Common myeloid progenitor, CD34-positive (primary cell): ENCODE data around the gene RAB27B.

ENCODE experiments used
- CTCF ChIA-PET: fragments of 350-600 bp; sonication (Branson Sonifier 250); formaldehyde crosslinking; loops from one replicate; lab custom pipeline; 2021; ENCODE audit warnings: antibody characterized with exemption; lab: Charles Lee
- POLR2A ChIA-PET: fragments of 350-600 bp; sonication (Branson Sonifier 250); formaldehyde crosslinking; loops from one replicate; lab custom pipeline; 2021; ENCODE audit warnings: antibody characterized with exemption; lab: Charles Lee
- DNase-seq, 3 donors: peaks; one replicate each; pipeline versions ENCODE4 v3.0.0 to v3.0.0-alpha.2; 2013
- H3K27ac ChIP-seq, 2 experiments: 1 replicate in 1 of 2; 2 replicates in 1 of 2; pipeline ENCODE4 v1.7.0; 2013; ENCODE audit warnings: inconsistent platforms in 2 of 2, low read length in 2 of 2, mild to moderate bottlenecking in 2 of 2, low read depth in 1 of 2, moderate library complexity in 1 of 2; ENCODE audit not compliant: severe bottlenecking in 2 of 2, insufficient read depth in 1 of 2, poor library complexity in 1 of 2
- H3K27me3 ChIP-seq, 5 experiments: replicated peaks in 2 of 5; 1 replicate in 3 of 5; 2 replicates in 2 of 5; pipeline versions ENCODE4 v1.6.1 to v1.7.0; 2013; ENCODE audit warnings: low read length in 4 of 5, mild to moderate bottlenecking in 2 of 5, moderate library complexity in 2 of 5, inconsistent platforms in 1 of 5; ENCODE audit not compliant: insufficient read depth in 5 of 5, control insufficient read depth in 4 of 5
- H3K36me3 ChIP-seq, 4 experiments: 1 replicate in 2 of 4; 2 replicates in 2 of 4; pipeline versions ENCODE4 v1.6.1 to v1.7.0; 2013; ENCODE audit warnings: low read length in 3 of 4, control low read depth in 1 of 4, mild to moderate bottlenecking in 1 of 4; ENCODE audit not compliant: control insufficient read depth in 4 of 4, insufficient read depth in 4 of 4
- H3K4me1 ChIP-seq, 4 experiments: 1 replicate in 3 of 4; 2 replicates in 1 of 4; pipeline versions ENCODE4 v1.6.1 to v1.7.1; 2013; ENCODE audit warnings: low read length in 3 of 4, mild to moderate bottlenecking in 3 of 4, control low read depth in 1 of 4, inconsistent platforms in 1 of 4, moderate library complexity in 1 of 4; ENCODE audit not compliant: control insufficient read depth in 4 of 4, insufficient read depth in 4 of 4; ENCODE audit errors: control extremely low read depth in 1 of 4
- H3K4me3 ChIP-seq, 7 experiments: 1 replicate in 4 of 7; 2 replicates in 3 of 7; pipeline versions ENCODE4 v1.5.1 to v1.7.0; 2013; ENCODE audit warnings: mild to moderate bottlenecking in 7 of 7, low read length in 6 of 7, moderate library complexity in 6 of 7, inconsistent platforms in 2 of 7, low read depth in 2 of 7, control low read depth in 1 of 7; ENCODE audit not compliant: insufficient read depth in 4 of 7, control insufficient read depth in 1 of 7; ENCODE audit errors: extremely low read depth in 1 of 7
- H3K9me3 ChIP-seq, 5 experiments: 1 replicate in 4 of 5; 2 replicates in 1 of 5; pipeline versions ENCODE4 v1.6.1 to v1.7.1; 2013; ENCODE audit warnings: low read length in 4 of 5, mild to moderate bottlenecking in 2 of 5, inconsistent platforms in 1 of 5, low read depth in 1 of 5, moderate library complexity in 1 of 5; ENCODE audit not compliant: control insufficient read depth in 4 of 5, insufficient read depth in 2 of 5; ENCODE audit errors: control extremely low read depth in 1 of 5
- WGBS: methylation state at CpG from one replicate; pipeline ENCODE4 v1.1.5; 2013; ENCODE audit not compliant: insufficient coverage; 5-methylcytosine and 5-hydroxymethylcytosine counted together

The RAB27B gene

GRCh38 chr18:54828986-54829385 is 709 bp downstream of the RAB27B start:
- ChIA-PET POLR2A (no interaction called here), CTCF (interaction anchor here (1.1 to 1.5 kb wide), 3 partner anchors 18 to 54 kb away, joined by 3 to 4 read pairs (median 3); no protein-coding TSS in a partner anchor)
- Histone ChIP-seq H3K36me3 (peaks cover 0 to 9% (median 3%) of the 10 kb centered on the region in 4 experiments), H3K4me3 (peak overlapping the region in 6 of 7 experiments; percentile 80 to 94 (median 82)), H3K9me3 (peaks cover 0 to 9% (median 7%) of the 10 kb centered on the region in 5 experiments), H3K4me1 (peaks cover 2 to 48% (median 37%) of the 10 kb centered on the region in 4 experiments), H3K27me3 (no peaks in the 10 kb centered on the region), H3K27ac (peak overlapping the region in 1 of 2 experiments; percentile 10)
- peak; percentile 13 to 62 (median 46) for DNase-seq
- WGBS = no CpG with 5 or more reads among the region's 2 CpGs

- Histone ChIP-seq H3K27me3 (no peaks in the 10 kb centered on the region), H3K36me3 (peaks cover 0 to 9% (median 3%) of the 10 kb centered on the region in 4 experiments), H3K27ac (no peak overlapping the region), H3K4me1 (peaks cover 7 to 48% (median 35%) of the 10 kb centered on the region in 4 experiments), H3K4me3 (peak overlapping the region in 3 of 7 experiments; percentile 32 to 82 (median 80)), H3K9me3 (peaks cover 0 to 9% (median 7%) of the 10 kb centered on the region in 5 experiments)
- 75% methylated on average over 1 of the region's 1 CpG for whole genome bisulfite sequencing
- no peak for DNase-seq
- ChIA-PET POLR2A (no interaction called here), CTCF (interaction anchor here (1.1 to 1.5 kb wide), 4 partner anchors 9 to 55 kb away, joined by 3 to 4 read pairs (median 4); no protein-coding TSS in a partner anchor)
Measured at GRCh38 chr18:54829856-54830255, 1.6 kb downstream of the RAB27B start.

- no CpG with 5 or more reads among the region's 1 CpG for WGBS
- CTCF ChIA-PET = interaction anchor here (1.1 to 1.5 kb wide), 2 partner anchors 9 to 17 kb away, joined by 4 read pairs; no protein-coding TSS in a partner anchor
- POLR2A ChIA-PET = no interaction called here
- no peak for DNase-seq
- peaks cover 11 to 48% (median 36%) of the 10 kb centered on the region in 4 experiments for H3K4me1 ChIP-seq
- peak overlapping the region in 3 of 7 experiments; percentile 32 to 82 (median 80) for H3K4me3 ChIP-seq
- H3K27ac ChIP-seq = no peak overlapping the region
- H3K27me3 ChIP-seq = no peaks in the 10 kb centered on the region
- H3K9me3 ChIP-seq = peaks cover 0 to 9% (median 7%) of the 10 kb centered on the region in 5 experiments
- H3K36me3 ChIP-seq = peaks cover 0 to 9% (median 3%) of the 10 kb centered on the region in 4 experiments
Measured at GRCh38 chr18:54830260-54830659, 2.0 kb downstream of the RAB27B start.

GRCh38 chr18:54830866-54831265 is 2.6 kb downstream of the RAB27B start:
- DNase-seq = no peak
- H3K36me3 ChIP-seq = peaks cover 0 to 9% (median 3%) of the 10 kb centered on the region in 4 experiments
- H3K4me3 ChIP-seq = peak overlapping the region in 1 of 7 experiments; percentile 23
- POLR2A ChIA-PET = interaction anchor here (0.5 kb wide), 1 partner anchor 21 kb away, joined by 3 read pairs; no protein-coding TSS in a partner anchor
- no peaks in the 10 kb centered on the region for H3K27me3 ChIP-seq
- 69% methylated on average over 2 of the region's 2 CpGs for WGBS
- H3K27ac ChIP-seq = no peak overlapping the region
- H3K9me3 ChIP-seq = peaks cover 0 to 9% (median 7%) of the 10 kb centered on the region in 5 experiments
- CTCF ChIA-PET = interaction anchor here (1.5 kb wide), 1 partner anchor 10 kb away, joined by 4 read pairs; no protein-coding TSS in a partner anchor
- H3K4me1 ChIP-seq = peaks cover 16 to 50% (median 39%) of the 10 kb centered on the region in 4 experiments

GRCh38 chr18:54835944-54836343 is 7.7 kb downstream of the RAB27B start:
- peak; percentile 62 to 95 (median 83) for DNase-seq
- Histone ChIP-seq H3K36me3 (peaks cover 0 to 8% (median 3%) of the 10 kb centered on the region in 4 experiments), H3K4me3 (peak overlapping the region in 3 of 7 experiments; percentile 5 to 53 (median 44)), H3K9me3 (peaks cover 0 to 9% (median 7%) of the 10 kb centered on the region in 5 experiments), H3K4me1 (peaks cover 23 to 55% (median 41%) of the 10 kb centered on the region in 4 experiments), H3K27me3 (no peaks in the 10 kb centered on the region), H3K27ac (no peak overlapping the region)
- POLR2A ChIA-PET = no interaction called here
- CTCF ChIA-PET = interaction anchor here (0.9 to 1.1 kb wide), 2 partner anchors 11 to 37 kb away, joined by 3 read pairs; no protein-coding TSS in a partner anchor
- 0% methylated on average over 1 of the region's 2 CpGs for WGBS

GRCh38 chr18:54843314-54843713 is 15.0 kb downstream of the RAB27B start:
- H3K4me3 ChIP-seq = no peak overlapping the region
- peaks cover 0 to 6% (median 0%) of the 10 kb centered on the region in 4 experiments for H3K36me3 ChIP-seq
- H3K27me3 ChIP-seq = no peaks in the 10 kb centered on the region
- peak in 1 of 3 donors; percentile 48 for DNase-seq
- peaks cover 0 to 10% (median 3%) of the 10 kb centered on the region in 4 experiments for H3K4me1 ChIP-seq
- H3K27ac ChIP-seq = no peak overlapping the region
- peaks cover 0 to 2% (median 0%) of the 10 kb centered on the region in 5 experiments for H3K9me3 ChIP-seq
- ChIA-PET CTCF (no interaction called here), POLR2A (no interaction called here)
- 57% methylated on average over 2 of the region's 2 CpGs for WGBS

- Histone ChIP-seq H3K27me3 (no peaks in the 10 kb centered on the region), H3K9me3 (peaks cover 0 to 2% (median 0%) of the 10 kb centered on the region in 5 experiments), H3K27ac (no peak overlapping the region), H3K4me1 (peaks cover 0 to 9% (median 5%) of the 10 kb centered on the region in 4 experiments), H3K4me3 (no peak overlapping the region), H3K36me3 (peaks cover 0 to 6% (median 0%) of the 10 kb centered on the region in 4 experiments)
- ChIA-PET POLR2A (no interaction called here), CTCF (interaction anchor here (1.1 kb wide), 1 partner anchor 13 kb away, joined by 3 read pairs; no protein-coding TSS in a partner anchor)
- DNase-seq = no peak
- WGBS = no CpG with 5 or more reads among the region's 2 CpGs
Measured at GRCh38 chr18:54845787-54846186, 17.5 kb downstream of the RAB27B start.
